Esophagus muscularis mucosa (tissue), 4 donors: ENCODE measurements around the gene MRPL14. TPM values are rescaled to one million over a fixed set of nuclear protein-coding genes. Genes with fewer than 3 reads are reported as not detected.

Experiments used
- DNase-seq: peaks from one replicate; pipeline ENCODE4 v3.0.0-alpha.2; 2017; ENCODE audit errors: extremely low spot score
- H3K27ac ChIP-seq, 4 donors: fragments of 200-600 bp; sonication (generic); replicated peaks in 1 of 4; 1 replicate in 3 of 4; 2 replicates in 1 of 4; pipeline ENCODE4 v1.5.1; 2016 to 2019; ENCODE audit warnings: mild to moderate bottlenecking in 1 of 4
- H3K27me3 ChIP-seq, 4 donors: fragments of 200-600 bp; sonication (generic); one replicate each; pipeline versions ENCODE4 v1.5.1 to v1.6.0; 2016 to 2019
- H3K36me3 ChIP-seq, 4 donors: fragments of 200-600 bp; sonication (generic); one replicate each; pipeline ENCODE4 v1.5.1; 2016 to 2019
- H3K4me1 ChIP-seq, 4 donors: fragments of 200-600 bp; sonication (generic); one replicate each; pipeline ENCODE4 v1.5.1; 2016 to 2019
- H3K4me3 ChIP-seq, 4 donors: fragments of 200-600 bp; sonication (generic); 1 replicate in 2 of 4; 2 replicates in 2 of 4; pipeline ENCODE4 v1.5.1; 2016 to 2019; ENCODE audit warnings: mild to moderate bottlenecking in 4 of 4, moderate library complexity in 1 of 4
- H3K9me3 ChIP-seq, 4 donors: fragments of 200-600 bp; sonication (generic); 1 replicate in 3 of 4; 2 replicates in 1 of 4; pipeline ENCODE4 v1.5.1; 2016 to 2019
- CTCF ChIP-seq, 3 experiments: fragments of 200-600 bp in 2 of 3; fragments of 450-650 bp in 1 of 3; sonication (generic) in 2 of 3; IDR thresholded peaks; one replicate each; pipeline ENCODE4 v1.5.1; 2017 to 2019; ENCODE audit warnings: antibody characterized with exemption in 3 of 3, mild to moderate bottlenecking in 2 of 3, moderate library complexity in 1 of 3
- EP300 ChIP-seq: sonication (generic); formaldehyde crosslinking; IDR thresholded peaks from one replicate; pipeline ENCODE4 v1.6.1; 2017; ENCODE audit warnings: antibody characterized with exemption
- POLR2A ChIP-seq: fragments of 450-650 bp; IDR thresholded peaks from one replicate; pipeline ENCODE4 v1.6.1; 2017; ENCODE audit warnings: antibody characterized with exemption, moderate library complexity, mild to moderate bottlenecking, low read depth
- POLR2AphosphoS5 ChIP-seq, 2 donors: sonication (generic); formaldehyde crosslinking; IDR thresholded peaks; one replicate each; pipeline ENCODE4 v1.6.1; 2017; ENCODE audit warnings: antibody characterized with exemption in 2 of 2
- WGBS: methylation state at CpG from one replicate; pipeline ENCODE4 v1.1.5; 2018; 5-methylcytosine and 5-hydroxymethylcytosine counted together
- intact Hi-C: fragments of 100-400 bp; cut with DNase I; formaldehyde crosslinking; loops from one replicate; pipeline ENCODE4 v1.15.1; 2023
- total RNA-seq, 4 donors: library from RNA; depleted of rRNA; stranded (reverse); fragments of >200 nt; gene quantifications; one replicate each; pipeline versions ENCODE4 v1.1.0 to v1.2.1, GENCODE V29; 2016

The MRPL14 gene
- total RNA-seq, 4 donors from 2014 or later, result 30.3 to 44.2 (median 41.1) TPM

DNA sequence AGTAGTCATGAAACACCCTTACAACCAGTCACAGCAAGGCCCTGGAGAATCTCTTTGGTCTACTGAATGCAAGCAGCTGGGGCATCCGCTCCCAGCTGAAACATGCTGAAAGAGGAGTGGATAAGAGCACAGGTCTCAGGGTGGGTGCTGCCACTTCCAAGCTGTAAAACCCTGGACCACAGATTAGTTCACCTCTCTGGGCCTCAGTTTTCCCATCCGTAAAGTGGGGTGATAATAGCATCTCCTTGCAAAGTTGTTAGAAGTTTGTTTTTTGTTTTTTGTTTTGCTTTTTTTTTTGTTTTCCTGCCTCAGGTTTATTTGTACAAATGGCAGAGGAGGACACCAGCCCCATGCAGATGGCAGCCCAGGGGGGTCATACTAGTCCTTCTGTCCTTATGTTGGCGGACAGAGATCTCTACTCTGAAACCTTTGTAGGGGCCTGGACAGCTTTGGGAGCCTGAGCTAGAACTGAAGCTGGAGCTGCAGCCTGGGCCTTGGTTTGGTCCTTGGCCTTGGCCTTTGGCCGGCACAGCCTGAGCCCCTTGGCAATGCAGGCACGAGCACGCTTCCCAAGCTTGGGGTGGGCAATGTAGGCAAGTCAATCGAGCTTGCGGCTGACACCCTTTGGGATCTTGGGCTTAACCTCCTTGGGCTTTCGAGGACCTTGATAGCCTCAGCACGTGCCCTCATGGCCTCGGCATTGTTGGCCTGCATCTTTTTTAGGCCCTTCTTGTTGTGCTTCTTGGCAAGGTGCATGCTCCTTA lies 38.2 kb downstream of the MRPL14 start:
- no peak for TF ChIP-seq CTCF (IDR thresholded peaks at IDR 0.05)
- no peak for TF ChIP-seq POLR2AphosphoS5 (IDR thresholded peaks at IDR 0.05)
- TF ChIP-seq POLR2A, result no peak
- TF ChIP-seq EP300, result no peak
- Histone ChIP-seq H3K27ac (no peak overlapping the region), H3K9me3 (no peaks in the 10 kb centered on the region), H3K36me3 (peaks cover 0 to 5% (median 3%) of the 10 kb centered on the region in 4 donors), H3K27me3 (no peaks in the 10 kb centered on the region), H3K4me1 (peaks cover 0 to 7% (median 3%) of the 10 kb centered on the region in 4 donors), H3K4me3 (no peak overlapping the region)
- intact Hi-C loops, result no loop called here
- WGBS, result 98% methylated on average over 8 of the region's 11 CpGs
- DNase-seq, result no peak

- Histone ChIP-seq H3K27me3 (no peaks in the 10 kb centered on the region), H3K36me3 (peaks cover 0 to 5% (median 2%) of the 10 kb centered on the region in 4 donors), H3K4me1 (peaks cover 0 to 7% (median 5%) of the 10 kb centered on the region in 4 donors), H3K27ac (no peak overlapping the region), H3K4me3 (no peak overlapping the region), H3K9me3 (no peaks in the 10 kb centered on the region)
- DNase-seq, result no peak
- intact Hi-C loops, result no loop called here
- TF ChIP-seq POLR2A, result no peak
- 93% methylated on average over 2 of the region's 2 CpGs for WGBS
Observed at GRCh38 chr6:44087623-44088022, 39.6 kb downstream of the MRPL14 start.

- TF ChIP-seq POLR2A (no peak), POLR2AphosphoS5 (IDR thresholded peaks at IDR 0.05) (no peak), EP300 (no peak), CTCF (IDR thresholded peaks at IDR 0.05) (no peak)
- intact Hi-C loops, result no loop called here
- Histone ChIP-seq H3K4me1 (peaks cover 0 to 7% (median 5%) of the 10 kb centered on the region in 4 donors), H3K27me3 (no peaks in the 10 kb centered on the region), H3K27ac (no peak overlapping the region), H3K4me3 (no peak overlapping the region), H3K9me3 (no peaks in the 10 kb centered on the region), H3K36me3 (peaks cover 0 to 5% (median 2%) of the 10 kb centered on the region in 4 donors)
- WGBS, result 67% methylated on average over 9 of the region's 9 CpGs
- no peak for DNase-seq
Observed at GRCh38 chr6:44086931-44087574, 40.2 kb downstream of the MRPL14 start.

GRCh38 chr6:44085219-44085618 lies 42.0 kb downstream of the MRPL14 start:
- peaks cover 0 to 5% (median 2%) of the 10 kb centered on the region in 4 donors for H3K36me3 ChIP-seq
- H3K27ac ChIP-seq, result no peak overlapping the region
- peaks cover 0 to 7% (median 5%) of the 10 kb centered on the region in 4 donors for H3K4me1 ChIP-seq
- TF ChIP-seq EP300 (no peak), POLR2A (no peak), POLR2AphosphoS5 (IDR thresholded peaks at IDR 0.05) (no peak), CTCF (IDR thresholded peaks at IDR 0.05) (no peak)
- WGBS, result 79% methylated on average over 2 of the region's 2 CpGs
- H3K27me3 ChIP-seq, result no peaks in the 10 kb centered on the region
- intact Hi-C loops, result no loop called here
- no peak for DNase-seq
- no peaks in the 10 kb centered on the region for H3K9me3 ChIP-seq
- H3K4me3 ChIP-seq, result no peak overlapping the region

- Histone ChIP-seq H3K27ac (no peak overlapping the region), H3K36me3 (peaks cover 0 to 5% (median 2%) of the 10 kb centered on the region in 4 donors), H3K27me3 (no peaks in the 10 kb centered on the region), H3K4me3 (no peak overlapping the region), H3K9me3 (no peaks in the 10 kb centered on the region), H3K4me1 (peaks cover under 1 to 7% (median 6%) of the 10 kb centered on the region in 4 donors)
- intact Hi-C loops, result no loop called here
- no peak for DNase-seq
- WGBS, result 90% methylated on average over 7 of the region's 13 CpGs
- no peak for TF ChIP-seq POLR2A
- TF ChIP-seq POLR2AphosphoS5 (IDR thresholded peaks at IDR 0.05), result no peak
- no peak for TF ChIP-seq CTCF (IDR thresholded peaks at IDR 0.05)
- TF ChIP-seq EP300, result no peak
Observed at GRCh38 chr6:44084231-44085014, 42.8 kb downstream of the MRPL14 start.
